ENCODE measurements around the gene CD99.

The CD99 gene

GRCh38 chrX:2690856-2691542, at the start of gene CD99:
Gene CD99 (plus strand): TSS chrX:2691295. CDS start chrX:2691361, 66 bp downstream.
- DNase-seq (ENCODE audit: low read depth in 4 of 4, low spot score in 1 of 4) = peak; percentile 62 to 85 (median 71)

- DNase-seq (ENCODE audit: low read depth in 4 of 4, low spot score in 1 of 4) = no peak
These were observed 48.9 kb upstream of the CD99 start for GRCh38 chrX:2642146-2642545.

GRCh38 chrX:2642791-2643190, 48.3 kb upstream of the CD99 start:
- no peak for DNase-seq (ENCODE audit: low read depth in 4 of 4, low spot score in 1 of 4)

GRCh38 chrX:2643880-2644279, 47.2 kb upstream of the CD99 start:
- DNase-seq (ENCODE audit: low read depth in 4 of 4, low spot score in 1 of 4) = no peak

- DNase-seq (ENCODE audit: low read depth in 4 of 4, low spot score in 1 of 4) = no peak
These were observed 45.5 kb upstream of the CD99 start for GRCh38 chrX:2645563-2645962.

GRCh38 chrX:2647627-2648026, 43.5 kb upstream of the CD99 start:
- DNase-seq (ENCODE audit: low read depth in 4 of 4, low spot score in 1 of 4) = no peak

- no peak for DNase-seq (ENCODE audit: low read depth in 4 of 4, low spot score in 1 of 4)
These were observed 41.1 kb upstream of the CD99 start for GRCh38 chrX:2650037-2650436.

GRCh38 chrX:2650865-2651264, 40.2 kb upstream of the CD99 start:
- DNase-seq (ENCODE audit: low read depth in 4 of 4, low spot score in 1 of 4) = no peak

- no peak for DNase-seq (ENCODE audit: low read depth in 4 of 4, low spot score in 1 of 4)
These were observed 39.0 kb upstream of the CD99 start for GRCh38 chrX:2652106-2652505.

GRCh38 chrX:2654436-2655340, 36.4 kb upstream of the CD99 start:
- DNase-seq (ENCODE audit: low read depth in 4 of 4, low spot score in 1 of 4) = no peak

GRCh38 chrX:2656257-2656836, 34.7 kb upstream of the CD99 start:
- DNase-seq (ENCODE audit: low read depth in 4 of 4, low spot score in 1 of 4) = no peak

GRCh38 chrX:2657532-2658113, 33.5 kb upstream of the CD99 start:
- no peak for DNase-seq (ENCODE audit: low read depth in 4 of 4, low spot score in 1 of 4)

GRCh38 chrX:2658585-2659292, 32.4 kb upstream of the CD99 start:
- DNase-seq (ENCODE audit: low read depth in 4 of 4, low spot score in 1 of 4) = no peak

GRCh38 chrX:2662586-2662985, 28.5 kb upstream of the CD99 start:
- DNase-seq (ENCODE audit: low read depth in 4 of 4, low spot score in 1 of 4) = no peak

GRCh38 chrX:2664502-2664901, 26.6 kb upstream of the CD99 start:
- no peak for DNase-seq (ENCODE audit: low read depth in 4 of 4, low spot score in 1 of 4)

GRCh38 chrX:2665387-2666304, 25.4 kb upstream of the CD99 start:
- DNase-seq (ENCODE audit: low read depth in 4 of 4, low spot score in 1 of 4) = no peak

- DNase-seq (ENCODE audit: low read depth in 4 of 4, low spot score in 1 of 4) = no peak
These were observed 24.6 kb upstream of the CD99 start for GRCh38 chrX:2666491-2666890.

GRCh38 chrX:2670978-2671377, 20.1 kb upstream of the CD99 start:
- DNase-seq (ENCODE audit: low read depth in 4 of 4, low spot score in 1 of 4) = no peak

- DNase-seq (ENCODE audit: low read depth in 4 of 4, low spot score in 1 of 4) = no peak
These were observed 19.0 kb upstream of the CD99 start for GRCh38 chrX:2672084-2672483.

- DNase-seq (ENCODE audit: low read depth in 4 of 4, low spot score in 1 of 4) = no peak
These were observed 17.5 kb upstream of the CD99 start for GRCh38 chrX:2673611-2674010.
